ENCODE results near the gene SLC1A5. TPM values are rescaled to one million over a fixed set of nuclear protein-coding genes. Genes with fewer than 3 reads are reported as not detected.

The SLC1A5 gene
- total RNA-seq, 1 experiment from 2014 or later: 135 TPM

DNA sequence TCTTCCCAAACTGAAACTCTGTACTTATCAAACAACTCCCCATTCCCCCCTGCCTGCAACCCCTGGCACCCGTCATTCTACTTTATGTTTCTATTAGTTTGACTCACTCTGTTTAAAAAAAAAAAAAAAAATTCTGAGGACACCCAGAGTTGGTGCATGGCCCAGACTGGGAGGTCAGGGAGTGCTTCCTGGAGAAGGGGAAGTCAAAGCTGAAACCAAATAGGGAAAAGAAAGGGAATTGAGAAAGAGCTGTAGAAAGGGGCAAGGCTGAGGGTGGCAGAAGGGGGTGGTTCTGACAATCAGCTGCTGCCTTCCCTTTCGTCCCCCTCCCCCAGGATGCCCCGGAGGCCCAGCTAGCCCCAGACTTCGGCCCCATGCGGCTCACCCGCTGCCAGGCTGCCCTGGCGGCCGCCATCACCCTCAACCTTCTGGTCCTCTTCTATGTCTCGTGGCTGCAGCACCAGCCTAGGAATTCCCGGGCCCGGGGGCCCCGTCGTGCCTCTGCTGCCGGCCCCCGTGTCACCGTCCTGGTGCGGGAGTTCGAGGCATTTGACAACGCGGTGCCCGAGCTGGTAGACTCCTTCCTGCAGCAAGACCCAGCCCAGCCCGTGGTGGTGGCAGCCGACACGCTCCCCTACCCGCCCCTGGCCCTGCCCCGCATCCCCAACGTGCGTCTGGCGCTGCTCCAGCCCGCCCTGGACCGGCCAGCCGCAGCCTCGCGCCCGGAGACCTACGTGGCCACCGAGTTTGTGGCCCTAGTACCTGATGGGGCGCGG is 33.1 kb downstream of the SLC1A5 start:
- Histone ChIP-seq H3K27ac (no peak overlapping the region), H3K36me3 (peaks cover 47% of the 10 kb centered on the region), H3K27me3 (replicated peaks) (no peaks in the 10 kb centered on the region), H3K9me3 (replicated peaks) (no peaks in the 10 kb centered on the region), H3K4me3 (no peak overlapping the region), H3K4me1 (replicated peaks) (peaks cover 5% of the 10 kb centered on the region; the same call in 1 of the 2 replicates)
- no peak for DNase-seq (ENCODE audit: low read depth in 1 of 2, low spot score in 2 of 2)

DNA sequence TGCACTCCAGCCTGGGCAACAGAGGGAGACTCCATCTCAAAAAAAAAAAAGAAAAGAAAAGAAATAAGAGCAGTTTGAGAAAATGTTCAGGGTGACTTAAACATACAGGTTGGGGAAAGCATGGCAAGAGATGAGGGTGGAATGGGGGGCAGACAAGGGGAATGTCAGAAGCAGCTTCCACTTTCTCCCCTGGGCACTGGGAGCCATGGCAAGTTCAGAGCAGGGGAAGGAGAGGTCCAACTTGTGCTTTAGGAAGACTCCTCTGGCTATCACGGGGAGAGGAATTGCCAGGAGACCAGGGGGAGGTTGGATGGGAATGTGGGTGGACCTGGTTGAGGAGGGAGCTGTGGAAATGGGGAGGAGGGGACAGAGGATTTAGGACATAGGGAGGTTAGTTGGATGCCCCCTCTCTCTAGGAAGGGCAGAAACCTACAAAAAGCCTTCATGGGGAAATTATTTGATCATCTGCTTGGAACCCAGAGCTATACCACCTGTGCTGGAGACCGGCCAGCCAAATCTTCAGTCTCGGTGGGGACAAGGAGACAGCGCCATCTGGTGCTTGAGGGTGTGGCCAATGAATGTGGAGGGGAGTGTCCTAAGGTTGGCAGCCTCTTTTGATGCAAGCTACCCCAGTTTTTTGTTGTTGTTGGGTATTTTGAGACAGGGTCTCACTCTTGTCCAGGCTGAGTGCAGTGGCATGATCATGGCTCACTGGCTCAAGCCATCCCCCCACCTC is 34.8 kb downstream of the SLC1A5 start:
- DNase-seq (ENCODE audit: low read depth in 1 of 2, low spot score in 2 of 2): no peak
- H3K36me3 ChIP-seq: peaks cover 57% of the 10 kb centered on the region
- H3K27ac ChIP-seq: no peak overlapping the region
- peaks cover 5% of the 10 kb centered on the region; the same call in 1 of the 2 replicates for H3K4me1 ChIP-seq (replicated peaks)
- no peaks in the 10 kb centered on the region for H3K27me3 ChIP-seq (replicated peaks)
- no peak overlapping the region for H3K4me3 ChIP-seq
- H3K9me3 ChIP-seq (replicated peaks): no peaks in the 10 kb centered on the region

- Histone ChIP-seq H3K4me3 (no peak overlapping the region), H3K27me3 (replicated peaks) (no peaks in the 10 kb centered on the region), H3K27ac (no peak overlapping the region), H3K9me3 (replicated peaks) (no peaks in the 10 kb centered on the region), H3K36me3 (peaks cover 52% of the 10 kb centered on the region), H3K4me1 (replicated peaks) (peaks cover 10% of the 10 kb centered on the region)
- DNase-seq (ENCODE audit: low read depth in 1 of 2, low spot score in 2 of 2): peak; percentile 45 to 78
Measured at GRCh38 chr19:46748325-46749109, 39.9 kb downstream of the SLC1A5 start.

GRCh38 chr19:46746281-46747057 is 41.9 kb downstream of the SLC1A5 start, which contains the start of gene STRN4:
TSS of gene STRN4 (minus strand) at chr19:46746450. CDS start at chr19:46746430, 20 bp downstream.
- Histone ChIP-seq H3K4me3 (peak within 1 kb of the TSS; percentile 100), H3K36me3 (peaks cover 60% of the 10 kb centered on the region), H3K27ac (peak within 1 kb of the TSS; percentile 89), H3K27me3 (replicated peaks) (no peaks in the 10 kb centered on the region), H3K4me1 (replicated peaks) (peaks cover 10% of the 10 kb centered on the region), H3K9me3 (replicated peaks) (no peaks in the 10 kb centered on the region)
- DNase-seq (ENCODE audit: low read depth in 1 of 2, low spot score in 2 of 2): peak in 1 of 2 experiments; percentile 39

DNA sequence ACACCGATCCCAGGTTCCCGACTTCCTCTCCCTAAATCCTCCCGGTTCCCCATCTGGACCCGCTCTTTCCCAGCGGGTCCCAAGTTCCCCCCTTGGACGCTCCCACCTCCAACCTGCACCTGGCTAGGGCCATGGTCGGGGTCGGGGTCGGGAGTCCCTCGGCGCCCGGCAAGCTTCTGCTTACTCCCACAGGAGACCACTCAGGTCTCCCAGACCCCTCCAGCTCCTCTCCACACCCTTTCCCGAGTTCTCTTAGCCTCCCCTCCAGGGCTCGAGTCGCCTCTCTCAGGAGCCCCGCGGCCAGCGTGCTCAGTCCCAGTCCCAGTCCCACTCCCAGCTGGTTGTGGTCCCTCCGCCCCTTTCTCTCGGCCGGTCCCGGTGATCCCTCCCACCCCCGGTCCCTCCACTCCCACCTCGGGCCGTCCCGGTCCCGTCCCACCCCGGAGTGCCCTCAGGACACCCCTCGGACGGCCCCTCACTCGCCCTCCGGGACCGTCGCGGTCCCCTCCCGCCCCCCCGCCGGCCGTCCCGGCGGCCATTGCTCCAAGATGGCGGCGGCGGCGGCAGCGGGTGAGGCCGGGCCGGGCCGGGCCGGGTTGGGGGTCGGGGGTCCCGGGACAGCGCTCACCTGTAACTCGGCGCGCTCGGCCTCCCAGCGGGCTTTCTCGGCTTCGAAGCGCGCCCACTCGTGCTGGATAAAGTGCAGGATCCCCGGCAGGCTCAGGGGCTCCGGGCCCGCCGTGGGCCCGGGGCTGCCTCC is 42.7 kb downstream of the SLC1A5 start, which contains the start of gene FKRP:
TSS of gene FKRP (plus strand) at position 537 of the 760 bp plus-strand sequence. CDS start 9,394 bp downstream, outside the sequence.
- no peak for DNase-seq (ENCODE audit: low read depth in 1 of 2, low spot score in 2 of 2)

GRCh38 chr19:46745030-46745429 is 43.4 kb downstream of the SLC1A5 start:
- no peak overlapping the region for H3K27ac ChIP-seq
- peak overlapping the region; percentile 100 for H3K4me3 ChIP-seq
- H3K36me3 ChIP-seq: peaks cover 62% of the 10 kb centered on the region
- no peaks in the 10 kb centered on the region for H3K9me3 ChIP-seq (replicated peaks)
- no peaks in the 10 kb centered on the region for H3K27me3 ChIP-seq (replicated peaks)
- peaks cover 10% of the 10 kb centered on the region for H3K4me1 ChIP-seq (replicated peaks)
- DNase-seq (ENCODE audit: low read depth in 1 of 2, low spot score in 2 of 2): no peak

More for the DNA sequence above, 42.7 kb downstream of the SLC1A5 start, which contains the start of gene FKRP:
- Histone ChIP-seq H3K27me3 (replicated peaks) (no peaks in the 10 kb centered on the region), H3K4me3 (peak within 1 kb of the TSS; percentile 100), H3K4me1 (replicated peaks) (peaks cover 10% of the 10 kb centered on the region), H3K9me3 (replicated peaks) (no peaks in the 10 kb centered on the region), H3K27ac (peak within 1 kb of the TSS; percentile 89), H3K36me3 (peaks cover 63% of the 10 kb centered on the region)

- DNase-seq (ENCODE audit: low read depth in 1 of 2, low spot score in 2 of 2): no peak
- H3K27me3 ChIP-seq (replicated peaks): no peaks in the 10 kb centered on the region
- H3K27ac ChIP-seq: no peak overlapping the region
- H3K36me3 ChIP-seq: peaks cover 65% of the 10 kb centered on the region
- H3K4me1 ChIP-seq (replicated peaks): peaks cover 10% of the 10 kb centered on the region
- no peak overlapping the region for H3K4me3 ChIP-seq
- no peaks in the 10 kb centered on the region for H3K9me3 ChIP-seq (replicated peaks)
Measured at GRCh38 chr19:46744005-46744691, 44.2 kb downstream of the SLC1A5 start.

DNA sequence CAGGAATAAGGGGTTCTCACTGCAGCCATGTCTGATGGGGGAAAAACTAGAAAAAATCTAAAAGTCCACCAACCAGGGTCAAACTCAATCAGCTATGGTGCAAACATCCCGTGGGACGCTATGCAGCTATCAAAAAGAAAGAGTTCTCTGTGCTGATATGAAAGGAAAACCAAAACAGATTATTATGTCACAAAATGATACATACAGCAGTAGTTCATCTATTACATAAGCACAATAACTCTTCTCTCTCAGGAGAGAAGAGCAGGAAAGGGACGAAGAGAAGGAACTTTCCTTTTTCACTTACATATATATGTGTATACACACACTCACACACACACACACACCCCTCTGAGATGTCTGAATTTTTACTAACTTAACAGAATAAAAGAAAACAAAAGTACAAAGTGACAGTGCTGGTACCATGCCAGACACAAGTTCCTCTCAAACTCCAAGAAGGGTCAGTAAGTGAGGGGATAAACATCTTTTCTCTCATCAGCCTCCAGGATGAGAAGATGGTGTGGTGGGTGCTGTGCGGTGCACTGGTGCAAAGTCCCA is 45.4 kb downstream of the SLC1A5 start:
- no peaks in the 10 kb centered on the region for H3K27me3 ChIP-seq (replicated peaks)
- peaks cover 67% of the 10 kb centered on the region for H3K36me3 ChIP-seq
- no peak for DNase-seq (ENCODE audit: low read depth in 1 of 2, low spot score in 2 of 2)
- no peak overlapping the region for H3K27ac ChIP-seq
- no peak overlapping the region for H3K4me3 ChIP-seq
- no peaks in the 10 kb centered on the region for H3K9me3 ChIP-seq (replicated peaks)
- H3K4me1 ChIP-seq (replicated peaks): peaks cover 10% of the 10 kb centered on the region

GRCh38 chr19:46741447-46741846 is 46.9 kb downstream of the SLC1A5 start:
- Histone ChIP-seq H3K9me3 (replicated peaks) (no peaks in the 10 kb centered on the region), H3K4me3 (no peak overlapping the region), H3K27me3 (replicated peaks) (no peaks in the 10 kb centered on the region), H3K27ac (no peak overlapping the region), H3K4me1 (replicated peaks) (peaks cover 5% of the 10 kb centered on the region; the same call in 1 of the 2 replicates), H3K36me3 (peaks cover 76% of the 10 kb centered on the region)
- no peak for DNase-seq (ENCODE audit: low read depth in 1 of 2, low spot score in 2 of 2)

GRCh38 chr19:46739290-46739771 is 49.1 kb downstream of the SLC1A5 start:
- Histone ChIP-seq H3K4me3 (no peak overlapping the region), H3K9me3 (replicated peaks) (no peaks in the 10 kb centered on the region), H3K4me1 (replicated peaks) (no peaks in the 10 kb centered on the region; the same call in 1 of the 2 replicates), H3K36me3 (peaks cover 85% of the 10 kb centered on the region), H3K27ac (no peak overlapping the region), H3K27me3 (replicated peaks) (no peaks in the 10 kb centered on the region)
- DNase-seq (ENCODE audit: low read depth in 1 of 2, low spot score in 2 of 2): no peak

- H3K4me3 ChIP-seq: no peak overlapping the region
- no peak overlapping the region for H3K27ac ChIP-seq
- peaks cover 93% of the 10 kb centered on the region for H3K36me3 ChIP-seq
- DNase-seq (ENCODE audit: low read depth in 1 of 2, low spot score in 2 of 2): no peak
- no peaks in the 10 kb centered on the region for H3K27me3 ChIP-seq (replicated peaks)
- H3K9me3 ChIP-seq (replicated peaks): no peaks in the 10 kb centered on the region
- peaks cover 6% of the 10 kb centered on the region; the same call in 1 of the 2 replicates for H3K4me1 ChIP-seq (replicated peaks)
Measured at GRCh38 chr19:46737761-46738171, 50.6 kb downstream of the SLC1A5 start.

Data from SJSA1 (cell line).